Nephron progenitor cell (in vitro differentiated cells): Measurements from ENCODE around the gene MRC1.
A peak's percentile ranks its signal among the peaks of the same experiment; 100 is the strongest.

ENCODE experiments used
- DNase-seq: peaks from one replicate; pipeline ENCODE4 v3.0.0; 2021
- H3K27ac Mint-ChIP-seq: 2 replicates; pipeline ENCODE4 v1.8.0; 2021; ENCODE audit warnings: mild to moderate bottlenecking, moderate library complexity, mixed read lengths
- H3K27me3 Mint-ChIP-seq: 2 replicates; pipeline ENCODE4 v1.8.0; 2021; ENCODE audit warnings: mild to moderate bottlenecking, low read depth, mixed read lengths; ENCODE audit not compliant: poor library complexity
- H3K36me3 Mint-ChIP-seq: 2 replicates; pipeline ENCODE4 v1.8.0; 2021; ENCODE audit warnings: low read depth, mixed read lengths
- H3K4me1 Mint-ChIP-seq: 2 replicates; pipeline ENCODE4 v1.8.0; 2021; ENCODE audit warnings: mixed read lengths
- H3K4me3 Mint-ChIP-seq: 2 replicates; pipeline ENCODE4 v1.8.0; 2021; ENCODE audit warnings: mild to moderate bottlenecking, moderate library complexity, mixed read lengths
- H3K9me3 Mint-ChIP-seq: 2 replicates; pipeline ENCODE4 v1.8.0; 2021; ENCODE audit warnings: mild to moderate bottlenecking, moderate library complexity, mixed read lengths
- CTCF ChIP-seq: fragments of 200-600 bp; sonication (generic); IDR thresholded peaks from 2 replicates; pipeline ENCODE4 v1.5.0; 2021; ENCODE audit warnings: antibody characterized with exemption

The MRC1 gene

GRCh38 chr10:17821893-17822292 is 12.7 kb downstream of the MRC1 start:
- TF ChIP-seq CTCF = no peak
- Mint-ChIP-seq H3K4me3 (no peak overlapping the region), H3K4me1 (no peaks in the 10 kb centered on the region), H3K27ac (no peak overlapping the region), H3K36me3 (no peaks in the 10 kb centered on the region), H3K9me3 (no peaks in the 10 kb centered on the region), H3K27me3 (peaks cover 7% of the 10 kb centered on the region)
- no peak for DNase-seq

- no peak overlapping the region for H3K27ac Mint-ChIP-seq
- peaks cover 3% of the 10 kb centered on the region for H3K27me3 Mint-ChIP-seq
- H3K36me3 Mint-ChIP-seq = no peaks in the 10 kb centered on the region
- no peak overlapping the region for H3K4me3 Mint-ChIP-seq
- DNase-seq = no peak
- no peak for TF ChIP-seq CTCF
- H3K4me1 Mint-ChIP-seq = peaks cover 4% of the 10 kb centered on the region
- no peaks in the 10 kb centered on the region for H3K9me3 Mint-ChIP-seq
Observed at GRCh38 chr10:17831341-17831740, 22.2 kb downstream of the MRC1 start.

- DNase-seq = no peak
- Mint-ChIP-seq H3K27me3 (peaks cover 3% of the 10 kb centered on the region), H3K27ac (no peak overlapping the region), H3K36me3 (no peaks in the 10 kb centered on the region), H3K4me3 (no peak overlapping the region), H3K9me3 (no peaks in the 10 kb centered on the region), H3K4me1 (peaks cover 5% of the 10 kb centered on the region)
- no peak for TF ChIP-seq CTCF
Observed at GRCh38 chr10:17831896-17832295, 22.7 kb downstream of the MRC1 start.

- H3K9me3 Mint-ChIP-seq = no peaks in the 10 kb centered on the region
- DNase-seq = no peak
- H3K4me3 Mint-ChIP-seq = no peak overlapping the region
- H3K4me1 Mint-ChIP-seq = peaks cover 5% of the 10 kb centered on the region
- H3K36me3 Mint-ChIP-seq = no peaks in the 10 kb centered on the region
- no peak for TF ChIP-seq CTCF
- H3K27me3 Mint-ChIP-seq = peaks cover 3% of the 10 kb centered on the region
- no peak overlapping the region for H3K27ac Mint-ChIP-seq
Observed at GRCh38 chr10:17833656-17834055, 24.5 kb downstream of the MRC1 start.

GRCh38 chr10:17835688-17836087 is 26.5 kb downstream of the MRC1 start:
- peaks cover 5% of the 10 kb centered on the region for H3K4me1 Mint-ChIP-seq
- DNase-seq = no peak
- H3K27ac Mint-ChIP-seq = no peak overlapping the region
- H3K27me3 Mint-ChIP-seq = no peaks in the 10 kb centered on the region
- TF ChIP-seq CTCF = no peak
- no peaks in the 10 kb centered on the region for H3K36me3 Mint-ChIP-seq
- H3K9me3 Mint-ChIP-seq = no peaks in the 10 kb centered on the region
- no peak overlapping the region for H3K4me3 Mint-ChIP-seq

GRCh38 chr10:17836942-17837341 is 27.8 kb downstream of the MRC1 start:
- Mint-ChIP-seq H3K27me3 (no peaks in the 10 kb centered on the region), H3K4me3 (no peak overlapping the region), H3K9me3 (no peaks in the 10 kb centered on the region), H3K36me3 (no peaks in the 10 kb centered on the region), H3K4me1 (peaks cover 5% of the 10 kb centered on the region), H3K27ac (no peak overlapping the region)
- TF ChIP-seq CTCF = no peak
- DNase-seq = peak; percentile 6
